NCI-H2029 (cell line): ENCODE data around the gene KISS1R.
"Not testable (repeated sequence)": the region's sequence is repeated elsewhere in the genome, so short reads cannot be mapped to it uniquely, and the experiment has no call there.

Source experiments
- DNase-seq: peaks from one replicate; lab custom pipeline; 2025; lab: John Stamatoyannopoulos, UW

The KISS1R gene

DNA sequence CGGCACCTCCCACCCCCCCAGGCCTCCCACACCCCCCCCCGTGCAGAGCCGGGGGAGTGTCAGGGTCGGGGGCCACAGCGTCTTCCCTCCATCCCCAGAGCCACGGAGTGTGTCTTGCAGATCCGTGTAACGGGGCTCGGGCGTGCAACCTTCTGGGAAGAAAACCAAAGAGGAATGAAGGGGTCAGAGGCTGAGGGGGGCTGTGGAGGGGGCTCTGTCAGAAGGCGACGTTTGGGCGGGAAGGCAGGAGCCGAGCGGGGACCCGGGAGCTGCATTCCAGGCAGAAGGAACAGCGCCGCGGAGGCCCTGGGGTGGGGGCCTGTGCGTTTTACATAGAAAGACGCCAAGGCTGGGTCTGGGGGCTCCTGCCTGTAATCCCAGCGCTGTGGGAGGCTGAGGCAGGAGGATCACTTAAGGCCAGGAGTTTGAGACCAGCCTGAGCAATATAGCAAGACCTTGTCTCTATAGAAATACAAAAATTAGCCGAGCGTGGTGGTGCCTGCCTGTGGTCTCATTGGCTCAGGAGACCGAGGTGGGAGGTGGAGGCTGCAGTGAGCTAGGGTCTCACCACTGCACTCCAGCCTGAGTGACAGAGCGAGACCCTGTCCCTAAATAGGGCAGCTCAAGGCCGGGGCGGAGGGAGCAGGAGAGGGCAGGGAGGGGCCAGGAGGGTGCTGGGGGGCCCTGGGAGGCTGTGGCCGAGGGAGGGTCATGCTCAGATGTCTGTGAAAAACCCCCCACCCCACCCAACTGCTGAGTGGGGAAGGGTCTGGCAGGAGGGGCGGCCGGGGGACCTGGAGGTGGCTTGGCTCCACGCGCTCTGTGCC, 36.5 kb downstream of the KISS1R start:
- DNase-seq, result no peak

GRCh38 chr19:954272-954671, 37.1 kb downstream of the KISS1R start:
- DNase-seq, result no peak

DNA sequence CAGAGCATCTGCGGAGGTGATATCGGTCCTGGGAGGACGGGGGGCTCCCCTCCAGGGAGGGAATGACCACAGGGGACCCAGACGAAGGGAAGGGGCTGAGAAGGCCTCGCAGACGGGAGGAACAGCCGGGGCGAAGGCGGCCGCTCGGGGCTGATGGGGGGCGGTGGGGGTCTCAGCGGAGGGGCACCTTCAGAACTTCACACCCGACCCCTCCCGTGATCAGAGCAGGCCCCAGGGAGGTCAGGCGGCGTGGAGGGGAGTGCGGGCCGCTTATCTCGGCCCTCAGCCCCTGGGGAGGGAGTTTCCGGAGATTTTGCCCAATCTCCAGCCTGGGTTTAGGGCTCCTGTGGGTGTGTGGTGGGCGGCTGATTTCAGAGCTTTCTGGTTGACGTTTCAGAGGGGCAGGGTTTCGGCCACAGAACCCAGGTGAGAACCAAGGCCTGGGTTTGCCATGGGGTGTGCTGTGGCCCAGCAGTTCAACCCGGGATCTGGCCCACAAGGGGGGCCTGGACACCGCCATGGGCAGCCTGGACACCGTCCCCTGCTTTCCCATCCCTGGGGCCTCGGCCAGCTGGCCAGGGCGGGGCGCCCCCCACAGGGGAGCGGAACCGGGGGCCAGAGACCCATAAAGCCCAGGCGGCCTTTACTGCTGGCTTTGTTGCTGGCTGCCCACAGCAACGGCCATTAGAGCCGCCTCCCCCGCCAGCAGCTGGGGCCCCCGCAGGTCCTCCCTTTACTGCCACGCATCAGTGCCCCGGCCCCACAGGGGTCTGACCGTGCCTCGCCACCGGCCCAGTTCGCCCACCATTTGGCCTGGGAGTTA, 37.8 kb downstream of the KISS1R start:
- DNase-seq, result no peak

GRCh38 chr19:955803-956765, 39.0 kb downstream of the KISS1R start:
- no peak for DNase-seq

- DNase-seq, result no peak
These were observed 39.8 kb downstream of the KISS1R start for GRCh38 chr19:956766-957440.

DNA sequence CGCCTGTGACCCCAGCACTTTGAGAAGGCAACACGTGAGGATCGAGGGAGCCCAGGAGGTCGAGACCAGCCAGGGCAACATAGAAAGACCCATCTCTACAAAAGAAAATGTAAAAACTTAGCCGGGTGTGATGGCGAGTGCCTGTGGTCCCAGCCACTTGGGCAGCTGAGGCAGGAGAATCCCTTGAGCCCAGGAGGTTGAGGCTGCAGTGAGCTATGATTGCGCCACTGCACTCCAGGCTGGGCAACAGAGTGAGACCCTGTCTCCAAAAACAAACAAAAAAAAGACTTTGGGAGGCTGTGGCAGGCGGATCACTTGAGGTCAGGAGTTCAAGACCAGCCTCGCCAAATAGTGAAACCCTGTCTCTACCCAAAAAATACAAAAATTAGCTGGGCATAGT, 40.4 kb downstream of the KISS1R start:
- DNase-seq, result not testable (repeated sequence)

- no peak for DNase-seq
These were observed 42.1 kb downstream of the KISS1R start for GRCh38 chr19:958967-959855.

GRCh38 chr19:960020-960419, 42.9 kb downstream of the KISS1R start:
- DNase-seq, result no peak

- DNase-seq, result no peak
These were observed 43.4 kb downstream of the KISS1R start for GRCh38 chr19:960601-960938.

GRCh38 chr19:961866-962620, 44.9 kb downstream of the KISS1R start:
- DNase-seq, result no peak

- no peak for DNase-seq
These were observed 45.7 kb downstream of the KISS1R start for GRCh38 chr19:962683-963400.

GRCh38 chr19:963486-963951, 46.4 kb downstream of the KISS1R start:
- DNase-seq, result no peak

DNA sequence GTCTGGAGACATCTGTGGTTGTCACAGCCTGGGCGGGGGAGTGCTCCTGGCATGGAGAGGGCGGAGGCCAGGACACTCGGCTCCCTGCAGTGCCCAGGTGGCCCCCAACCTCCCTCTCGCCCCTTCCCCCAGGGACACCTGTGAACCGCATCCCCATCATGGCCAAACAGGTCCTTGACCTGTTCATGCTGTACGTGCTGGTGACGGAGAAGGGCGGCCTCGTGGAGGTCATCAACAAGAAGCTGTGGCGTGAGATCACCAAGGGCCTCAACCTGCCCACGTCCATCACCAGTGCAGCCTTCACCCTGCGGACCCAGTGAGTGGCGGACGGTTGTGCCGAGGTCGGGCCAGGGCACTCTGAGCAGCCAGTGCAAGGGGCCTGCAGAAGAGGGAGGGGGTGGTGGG, 47.0 kb downstream of the KISS1R start:
- DNase-seq, result no peak

DNA sequence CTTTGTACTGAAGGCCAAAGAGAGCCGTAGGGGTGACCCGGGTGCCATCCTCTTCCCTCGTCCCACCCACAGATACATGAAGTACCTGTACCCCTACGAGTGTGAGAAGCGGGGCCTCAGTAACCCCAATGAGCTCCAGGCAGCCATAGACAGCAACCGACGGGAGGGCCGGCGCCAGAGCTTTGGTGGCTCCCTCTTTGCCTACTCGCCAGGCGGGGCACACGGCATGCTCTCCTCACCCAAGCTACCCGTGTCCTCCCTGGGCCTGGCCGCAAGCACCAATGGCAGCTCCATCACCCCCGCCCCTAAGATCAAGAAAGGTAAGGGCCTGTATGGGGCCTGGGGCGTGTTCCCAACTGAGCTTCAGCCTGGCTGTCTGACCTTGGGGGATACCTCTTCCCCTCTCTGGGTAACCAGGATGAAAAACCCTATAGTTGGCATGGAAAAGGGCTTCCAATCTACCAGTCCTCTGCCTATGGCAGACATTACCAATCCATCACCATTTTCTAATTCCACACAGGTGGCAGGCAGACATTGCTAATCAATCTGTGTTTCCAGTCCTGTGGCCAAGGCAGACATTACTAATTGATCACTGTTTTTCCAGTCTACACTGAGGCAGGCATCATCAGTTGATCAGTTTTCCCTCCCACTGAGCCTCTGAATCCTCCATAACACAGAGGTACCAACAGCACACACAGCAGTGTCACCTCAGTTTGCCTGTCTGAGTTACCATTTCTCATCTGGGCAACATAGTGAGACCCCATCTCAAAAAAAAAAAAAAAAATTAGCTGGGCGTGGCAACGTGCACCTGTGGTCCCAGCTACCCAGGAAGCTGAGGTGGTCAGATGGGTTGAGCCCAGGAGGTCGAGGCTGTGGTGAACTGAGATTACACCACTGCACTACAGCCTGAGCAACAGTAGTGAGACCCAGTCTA, 47.9 kb downstream of the KISS1R start:
- DNase-seq, result no peak

- no peak for DNase-seq
These were observed 49.5 kb downstream of the KISS1R start for GRCh38 chr19:966485-967088.
